Stomach (tissue), 4 donors: ENCODE data around the gene CFAP92.

ENCODE experiments used
- POLR2AphosphoS5 ChIP-seq, 3 donors: sonication (generic); formaldehyde crosslinking; IDR thresholded peaks; one replicate each; pipeline ENCODE4 v1.6.1; 2016; ENCODE audit warnings: antibody characterized with exemption in 3 of 3
- TF ChIP-seq, protein P1 (sequence below), 7 experiments: fragments of 450-650 bp in 4 of 7; fragments of 200-600 bp in 3 of 7; sonication (generic) in 3 of 7; IDR thresholded peaks; one replicate each; pipeline ENCODE4 v1.5.1; 2016 to 2019; ENCODE audit warnings: antibody characterized with exemption in 7 of 7, control low read depth in 2 of 7, mild to moderate bottlenecking in 1 of 7

DNA sequence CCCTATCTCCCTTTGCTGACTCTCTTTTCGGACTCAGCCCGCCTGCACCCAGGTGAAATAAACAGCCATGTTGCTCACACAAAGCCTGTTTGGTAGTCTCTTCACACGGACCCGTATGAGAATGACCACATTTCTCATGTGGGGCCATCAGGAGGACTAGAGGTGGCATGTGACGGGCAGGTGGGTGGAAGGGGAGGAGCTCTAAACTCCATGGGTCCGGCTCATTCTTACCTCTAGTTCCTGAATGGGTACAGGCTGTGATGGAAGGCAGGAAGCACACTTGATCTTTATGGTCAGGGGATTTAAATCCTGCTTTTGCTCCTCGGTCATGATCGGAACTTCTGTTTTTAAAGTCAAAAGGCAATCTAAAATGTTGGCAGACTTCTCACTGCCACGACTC, 28.6 kb downstream of the CFAP92 start:
- TF ChIP-seq, protein P1, sequence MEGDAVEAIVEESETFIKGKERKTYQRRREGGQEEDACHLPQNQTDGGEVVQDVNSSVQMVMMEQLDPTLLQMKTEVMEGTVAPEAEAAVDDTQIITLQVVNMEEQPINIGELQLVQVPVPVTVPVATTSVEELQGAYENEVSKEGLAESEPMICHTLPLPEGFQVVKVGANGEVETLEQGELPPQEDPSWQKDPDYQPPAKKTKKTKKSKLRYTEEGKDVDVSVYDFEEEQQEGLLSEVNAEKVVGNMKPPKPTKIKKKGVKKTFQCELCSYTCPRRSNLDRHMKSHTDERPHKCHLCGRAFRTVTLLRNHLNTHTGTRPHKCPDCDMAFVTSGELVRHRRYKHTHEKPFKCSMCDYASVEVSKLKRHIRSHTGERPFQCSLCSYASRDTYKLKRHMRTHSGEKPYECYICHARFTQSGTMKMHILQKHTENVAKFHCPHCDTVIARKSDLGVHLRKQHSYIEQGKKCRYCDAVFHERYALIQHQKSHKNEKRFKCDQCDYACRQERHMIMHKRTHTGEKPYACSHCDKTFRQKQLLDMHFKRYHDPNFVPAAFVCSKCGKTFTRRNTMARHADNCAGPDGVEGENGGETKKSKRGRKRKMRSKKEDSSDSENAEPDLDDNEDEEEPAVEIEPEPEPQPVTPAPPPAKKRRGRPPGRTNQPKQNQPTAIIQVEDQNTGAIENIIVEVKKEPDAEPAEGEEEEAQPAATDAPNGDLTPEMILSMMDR (IDR thresholded peaks at IDR 0.05) = no peak
- TF ChIP-seq POLR2AphosphoS5 (IDR thresholded peaks at IDR 0.05) = no peak
